H9 (cell line): Measurements from ENCODE around the gene SCYGR4. TPM values are rescaled to one million over a fixed set of nuclear protein-coding genes. Genes with fewer than 3 reads are reported as not detected.

Source experiments
- DNase-seq: peaks from one replicate; pipeline ENCODE4 v3.0.0-alpha.2; 2017
- H2AFZ ChIP-seq: one replicate; pipeline ENCODE4 v1.6.1; 2013; ENCODE audit warnings: mild to moderate bottlenecking, low read length, control low read depth, moderate library complexity
- H2AK5ac ChIP-seq: 2 replicates; pipeline ENCODE4 v1.6.1; 2013; ENCODE audit warnings: low read length, control low read depth, mixed read lengths; ENCODE audit not compliant: insufficient read length
- H2BK120ac ChIP-seq: one replicate; pipeline ENCODE4 v1.6.1; 2013; ENCODE audit warnings: low read depth, mild to moderate bottlenecking, low read length, control low read depth, inconsistent platforms; ENCODE audit not compliant: poor library complexity, severe bottlenecking
- H2BK12ac ChIP-seq: 2 replicates; pipeline ENCODE4 v1.6.1; 2013; ENCODE audit warnings: low read length, control low read depth, mixed read lengths, low read depth; ENCODE audit not compliant: insufficient read length
- H2BK15ac ChIP-seq: 2 replicates; pipeline ENCODE4 v1.6.1; 2013; ENCODE audit warnings: low read depth, low read length, control low read depth
- H2BK20ac ChIP-seq: one replicate; pipeline ENCODE4 v1.6.1; 2013; ENCODE audit warnings: low read depth, mild to moderate bottlenecking, low read length, control low read depth, inconsistent platforms; ENCODE audit not compliant: poor library complexity, severe bottlenecking
- H2BK5ac ChIP-seq: 2 replicates; pipeline ENCODE4 v1.6.1; 2013; ENCODE audit warnings: low read length, control low read depth, mixed read lengths; ENCODE audit not compliant: insufficient read length
- H3K14ac ChIP-seq: 2 replicates; pipeline ENCODE4 v1.6.1; 2013; ENCODE audit warnings: low read length, control low read depth; ENCODE audit not compliant: insufficient read depth
- H3K18ac ChIP-seq: 2 replicates; pipeline ENCODE4 v1.6.1; 2013; ENCODE audit warnings: low read depth, mild to moderate bottlenecking, mixed read lengths, low read length, control low read depth; ENCODE audit not compliant: insufficient read length
- H3K23ac ChIP-seq: 2 replicates; pipeline ENCODE4 v1.6.1; 2013; ENCODE audit warnings: low read length, control low read depth, mixed read lengths, low read depth; ENCODE audit not compliant: insufficient read length
- H3K23me2 ChIP-seq: 2 replicates; pipeline ENCODE4 v1.6.1; 2013; ENCODE audit warnings: low read depth, mild to moderate bottlenecking, mixed read lengths, low read length, control low read depth; ENCODE audit not compliant: insufficient read length, poor library complexity, severe bottlenecking
- H3K27ac ChIP-seq: 2 replicates; pipeline ENCODE4 v1.5.1; 2013; ENCODE audit warnings: low read length, control low read depth, mixed read lengths, low read depth; ENCODE audit not compliant: insufficient read length
- H3K27me3 ChIP-seq: 2 replicates; pipeline ENCODE4 v1.6.1; 2013; ENCODE audit warnings: low read length, control low read depth, inconsistent platforms; ENCODE audit not compliant: insufficient read depth
- H3K4ac ChIP-seq: 2 replicates; pipeline ENCODE4 v1.6.1; 2013; ENCODE audit warnings: low read depth, mild to moderate bottlenecking, control low read depth, inconsistent platforms, low read length, moderate library complexity
- H3K4me1 ChIP-seq: 2 replicates; pipeline ENCODE4 v1.6.1; 2013; ENCODE audit warnings: low read length, control low read depth, inconsistent platforms; ENCODE audit not compliant: insufficient read depth
- H3K4me2 ChIP-seq: 2 replicates; pipeline ENCODE4 v1.6.1; 2013; ENCODE audit warnings: low read length, control low read depth, mixed read lengths; ENCODE audit not compliant: insufficient read length, insufficient read depth
- H3K56ac ChIP-seq: 2 replicates; pipeline ENCODE4 v1.6.1; 2013; ENCODE audit warnings: low read depth, mild to moderate bottlenecking, mixed read lengths, low read length, control low read depth; ENCODE audit not compliant: insufficient read length
- H3K79me1 ChIP-seq: 2 replicates; pipeline ENCODE4 v1.6.1; 2013; ENCODE audit warnings: low read depth, mild to moderate bottlenecking, moderate library complexity, low read length, control low read depth, inconsistent platforms; ENCODE audit not compliant: insufficient read depth, poor library complexity, severe bottlenecking
- H3K79me2 ChIP-seq: 2 replicates; pipeline ENCODE4 v1.6.1; 2013; ENCODE audit warnings: low read length, control low read depth, inconsistent platforms; ENCODE audit not compliant: insufficient read depth
- H3K9ac ChIP-seq: 2 replicates; pipeline ENCODE4 v1.6.1; 2013; ENCODE audit warnings: low read length, control low read depth, mixed read lengths; ENCODE audit not compliant: insufficient read length; ENCODE audit errors: extremely low read depth
- H3K9me3 ChIP-seq: one replicate; pipeline ENCODE4 v1.6.1; 2013; ENCODE audit warnings: low read depth, low read length, inconsistent platforms; ENCODE audit not compliant: control insufficient read depth
- H3T11ph ChIP-seq: one replicate; pipeline ENCODE4 v1.6.1; 2013; ENCODE audit warnings: mild to moderate bottlenecking, low read length, control low read depth, inconsistent platforms
- H4K20me1 ChIP-seq: one replicate; pipeline ENCODE4 v1.6.1; 2013; ENCODE audit not compliant: control insufficient read depth, insufficient read length, insufficient read depth
- H4K5ac ChIP-seq: 2 replicates; pipeline ENCODE4 v1.6.1; 2013; ENCODE audit warnings: low read depth, mild to moderate bottlenecking, mixed read lengths, low read length, control low read depth; ENCODE audit not compliant: insufficient read length
- H4K8ac ChIP-seq: replicated peaks from 2 replicates; pipeline ENCODE4 v1.6.1; 2013; ENCODE audit warnings: low read length, control low read depth, mixed read lengths, low read depth; ENCODE audit not compliant: insufficient read length
- H4K91ac ChIP-seq: 2 replicates; pipeline ENCODE4 v1.6.1; 2013; ENCODE audit warnings: low read depth, mild to moderate bottlenecking, moderate library complexity, mixed read lengths, low read length, control low read depth; ENCODE audit not compliant: insufficient read length
- H3K27ac Mint-ChIP-seq, 3 experiments: 2 replicates in 2 of 3; 3 replicates in 1 of 3; pipeline ENCODE4 v1.8.0; 2020 to 2021; ENCODE audit warnings: mixed read lengths in 3 of 3, mild to moderate bottlenecking in 1 of 3, moderate library complexity in 1 of 3
- H3K27me3 Mint-ChIP-seq: 2 replicates; pipeline ENCODE4 v1.8.0; 2021; ENCODE audit warnings: low read depth, mild to moderate bottlenecking, moderate library complexity, mixed read lengths
- H3K36me3 Mint-ChIP-seq, 3 experiments: 2 replicates in 2 of 3; 3 replicates in 1 of 3; pipeline ENCODE4 v1.8.0; 2020 to 2021; ENCODE audit warnings: low read depth in 3 of 3, mixed read lengths in 3 of 3; ENCODE audit not compliant: insufficient read depth in 1 of 3
- H3K4me1 Mint-ChIP-seq, 2 experiments: 2 replicates each; pipeline ENCODE4 v1.8.0; 2020; ENCODE audit warnings: mixed read lengths in 2 of 2
- H3K4me3 Mint-ChIP-seq, 2 experiments: 2 replicates in 1 of 2; 3 replicates in 1 of 2; pipeline ENCODE4 v1.8.0; 2020 to 2021; ENCODE audit warnings: mild to moderate bottlenecking in 2 of 2, mixed read lengths in 2 of 2, moderate library complexity in 1 of 2
- H3K9me3 Mint-ChIP-seq, 2 experiments: 2 replicates in 1 of 2; 3 replicates in 1 of 2; pipeline ENCODE4 v1.8.0; 2020; ENCODE audit warnings: mild to moderate bottlenecking in 2 of 2, mixed read lengths in 2 of 2, moderate library complexity in 1 of 2
- CTCF ChIP-seq: fragments of 200-600 bp; sonication (generic); conservative IDR thresholded peaks from 3 replicates; pipeline ENCODE4 v1.8.0; 2021; ENCODE audit warnings: antibody characterized with exemption, mild to moderate bottlenecking
- whole genome bisulfite sequencing: extraction: QIAGEN DNeasy Blood & Tissue Kit; methylation state at CpG from one replicate; pipeline ENCODE4 v1.1.7; 2013; ENCODE audit warnings: missing lambda C conversion rate, low lambda C conversion rate, mixed read lengths; ENCODE audit not compliant: insufficient read length; ENCODE audit errors: extremely low coverage; 5-methylcytosine and 5-hydroxymethylcytosine counted together
- total RNA-seq: library from RNA; stranded (reverse); gene quantifications from 2 replicates; pipeline ENCODE4 v1.2.1, GENCODE V29; 2021

SCYGR4 gene
- total RNA-seq, 1 experiment from 2014 or later, result not detected

GRCh38 chr2:227630322-227630721, 13.0 kb downstream of the SCYGR4 start:
- no peak overlapping the region for H3K4me3 Mint-ChIP-seq
- Histone ChIP-seq H2BK12ac (no peak overlapping the region), H4K8ac (no peak overlapping the region), H3K9ac (no peak overlapping the region), H3K4me1 (no peaks in the 10 kb centered on the region; the same call in 1 of the 2 replicates), H2BK15ac (no peak overlapping the region), H4K20me1 (no peaks in the 10 kb centered on the region), H2BK20ac (no peak overlapping the region), H2AK5ac (no peak overlapping the region), H3K4ac (no peak overlapping the region), H4K5ac (no peak overlapping the region), H4K91ac (no peak overlapping the region), H3K27ac (no peak overlapping the region), H3K9me3 (no peaks in the 10 kb centered on the region), H3K4me2 (no peak overlapping the region), H3K79me2 (no peaks in the 10 kb centered on the region), H3T11ph (no peak overlapping the region), H2BK5ac (no peak overlapping the region), H2AFZ (no peak overlapping the region), H3K23ac (no peak overlapping the region), H2BK120ac (no peak overlapping the region), H3K14ac (no peak overlapping the region), H3K79me1 (no peaks in the 10 kb centered on the region), H3K23me2 (no peaks in the 10 kb centered on the region), H3K56ac (no peak overlapping the region), H3K27me3 (no peaks in the 10 kb centered on the region), H3K18ac (no peak overlapping the region)
- H3K27ac Mint-ChIP-seq, result no peak overlapping the region
- H3K27me3 Mint-ChIP-seq, result no peaks in the 10 kb centered on the region; the same call in 1 of the 2 replicates
- WGBS, result no CpG with 5 or more reads among the region's 3 CpGs
- no peak for DNase-seq
- no peaks in the 10 kb centered on the region for H3K9me3 Mint-ChIP-seq
- TF ChIP-seq CTCF, result no peak
- H3K4me1 Mint-ChIP-seq, result no peaks in the 10 kb centered on the region
- no peaks in the 10 kb centered on the region for H3K36me3 Mint-ChIP-seq
